Stimulated activated naive B cell treated with anti-CD40 and anti-IgM and Interleukin-4, amounts not matched to agents 10 μg/mL and 1 μg/mL and 100 μg/mL, for 72 hours (primary cell): ENCODE results near the gene CORO7.

Source experiments
- ATAC-seq, 2 donors: fragments of 150-1000 bp; cut with Tn5 transposase; replicated peaks; 2 replicates each; pipeline ENCODE4 v1.10.0; 2021; ENCODE audit warnings: moderate library complexity in 1 of 2
- DNase-seq: peaks from one replicate; pipeline ENCODE4 v3.0.0; 2021
- H3K27ac Mint-ChIP-seq: one replicate; pipeline ENCODE4 v1.8.0; 2022; ENCODE audit warnings: mild to moderate bottlenecking, mixed read lengths
- H3K27me3 Mint-ChIP-seq, 2 donors: one replicate each; pipeline ENCODE4 v1.8.0; 2022; ENCODE audit warnings: mixed read lengths in 2 of 2
- H3K36me3 Mint-ChIP-seq, 2 donors: one replicate each; pipeline ENCODE4 v1.8.0; 2022; ENCODE audit warnings: mixed read lengths in 2 of 2, mild to moderate bottlenecking in 1 of 2
- H3K4me1 Mint-ChIP-seq, 2 donors: one replicate each; pipeline ENCODE4 v1.8.0; 2022; ENCODE audit warnings: mixed read lengths in 2 of 2, mild to moderate bottlenecking in 1 of 2
- H3K4me3 Mint-ChIP-seq, 2 donors: one replicate each; pipeline ENCODE4 v1.8.0; 2022; ENCODE audit warnings: mild to moderate bottlenecking in 2 of 2, mixed read lengths in 2 of 2, moderate library complexity in 1 of 2
- H3K9me3 Mint-ChIP-seq, 2 donors: one replicate each; pipeline ENCODE4 v1.8.0; 2022; ENCODE audit warnings: mixed read lengths in 2 of 2, mild to moderate bottlenecking in 1 of 2

The CORO7 gene

GRCh38 chr16:4321286-4322120 is 94.9 kb downstream of the CORO7 start:
- no peak for ATAC-seq
- peaks cover 9 to 19% of the 10 kb centered on the region in 2 donors for H3K4me1 Mint-ChIP-seq
- no peaks in the 10 kb centered on the region for H3K9me3 Mint-ChIP-seq
- no peaks in the 10 kb centered on the region for H3K36me3 Mint-ChIP-seq
- H3K4me3 Mint-ChIP-seq: no peak overlapping the region
- peaks cover 0 to 21% of the 10 kb centered on the region in 2 donors for H3K27me3 Mint-ChIP-seq
- peak overlapping the region; percentile 62 for H3K27ac Mint-ChIP-seq
- no peak for DNase-seq

- ATAC-seq (no peak), DNase-seq (no peak)
- Mint-ChIP-seq H3K9me3 (no peaks in the 10 kb centered on the region), H3K4me1 (peaks cover 9 to 19% of the 10 kb centered on the region in 2 donors), H3K36me3 (no peaks in the 10 kb centered on the region), H3K27me3 (peaks cover 0 to 21% of the 10 kb centered on the region in 2 donors), H3K27ac (no peak overlapping the region), H3K4me3 (no peak overlapping the region)
Measured at GRCh38 chr16:4320571-4321137, 95.7 kb downstream of the CORO7 start.

GRCh38 chr16:4319454-4320421 is 96.7 kb downstream of the CORO7 start:
- ATAC-seq: peak; percentile 69 to 78
- no peaks in the 10 kb centered on the region for H3K9me3 Mint-ChIP-seq

GRCh38 chr16:4318967-4319366 is 97.4 kb downstream of the CORO7 start:
- H3K9me3 Mint-ChIP-seq: no peaks in the 10 kb centered on the region
- H3K4me1 Mint-ChIP-seq: peaks cover 14 to 25% of the 10 kb centered on the region in 2 donors
- H3K27ac Mint-ChIP-seq: peak overlapping the region; percentile 20
- no peak for DNase-seq
- no peak overlapping the region for H3K4me3 Mint-ChIP-seq
- no peak for ATAC-seq
- peaks cover 11 to 32% of the 10 kb centered on the region in 2 donors for H3K27me3 Mint-ChIP-seq
- no peaks in the 10 kb centered on the region for H3K36me3 Mint-ChIP-seq

More at GRCh38 chr16:4319454-4320421, 96.7 kb downstream of the CORO7 start:
- Mint-ChIP-seq H3K27me3 (peaks cover 3 to 24% of the 10 kb centered on the region in 2 donors), H3K4me1 (peaks cover 8 to 17% of the 10 kb centered on the region in 2 donors), H3K36me3 (no peaks in the 10 kb centered on the region), H3K27ac (no peak overlapping the region), H3K4me3 (no peak overlapping the region)
- no peak for DNase-seq

- DNase-seq (no peak), ATAC-seq (no peak)
- Mint-ChIP-seq H3K36me3 (no peaks in the 10 kb centered on the region), H3K4me1 (peaks cover 14 to 30% of the 10 kb centered on the region in 2 donors), H3K27ac (peak overlapping the region; percentile 20), H3K9me3 (no peaks in the 10 kb centered on the region), H3K4me3 (no peak overlapping the region), H3K27me3 (peaks cover 16 to 37% of the 10 kb centered on the region in 2 donors)
Measured at GRCh38 chr16:4318451-4318910, 97.9 kb downstream of the CORO7 start.

GRCh38 chr16:4317532-4318450 is 98.6 kb downstream of the CORO7 start:
- H3K4me3 Mint-ChIP-seq: peak overlapping the region in 1 of 2 donors; percentile 14
- H3K4me1 Mint-ChIP-seq: peaks cover 14 to 31% of the 10 kb centered on the region in 2 donors

GRCh38 chr16:4316864-4317531 is 99.4 kb downstream of the CORO7 start:
- H3K4me3 Mint-ChIP-seq: peak overlapping the region in 1 of 2 donors; percentile 71
- no peak for ATAC-seq
- no peaks in the 10 kb centered on the region for H3K9me3 Mint-ChIP-seq
- peaks cover 16 to 37% of the 10 kb centered on the region in 2 donors for H3K27me3 Mint-ChIP-seq
- no peak overlapping the region for H3K27ac Mint-ChIP-seq
- DNase-seq: no peak
- no peaks in the 10 kb centered on the region for H3K36me3 Mint-ChIP-seq
- peaks cover 14 to 31% of the 10 kb centered on the region in 2 donors for H3K4me1 Mint-ChIP-seq

More at GRCh38 chr16:4317532-4318450, 98.6 kb downstream of the CORO7 start:
- no peaks in the 10 kb centered on the region for H3K9me3 Mint-ChIP-seq
- no peak overlapping the region for H3K27ac Mint-ChIP-seq
- no peak for DNase-seq
- no peak for ATAC-seq
- no peaks in the 10 kb centered on the region for H3K36me3 Mint-ChIP-seq
- H3K27me3 Mint-ChIP-seq: peaks cover 16 to 37% of the 10 kb centered on the region in 2 donors

GRCh38 chr16:4316108-4316863 is 100.1 kb downstream of the CORO7 start:
- Mint-ChIP-seq H3K9me3 (no peaks in the 10 kb centered on the region), H3K36me3 (no peaks in the 10 kb centered on the region), H3K27me3 (peaks cover 16 to 37% of the 10 kb centered on the region in 2 donors), H3K27ac (no peak overlapping the region), H3K4me3 (peak overlapping the region; percentile 44 to 71), H3K4me1 (peaks cover 14 to 31% of the 10 kb centered on the region in 2 donors)
- ATAC-seq (no peak), DNase-seq (no peak)

GRCh38 chr16:4315186-4316107 is 100.9 kb downstream of the CORO7 start, which contains the start of gene GLIS2:
Gene GLIS2, plus strand, starts transcription at chr16:4316067. Its CDS starts 16,214 bp downstream, at chr16:4332281.
- peaks cover 14 to 31% of the 10 kb centered on the region in 2 donors for H3K4me1 Mint-ChIP-seq
- DNase-seq (no peak), ATAC-seq (peak; percentile 14 to 23)
- H3K9me3 Mint-ChIP-seq: no peaks in the 10 kb centered on the region
- H3K4me3 Mint-ChIP-seq: peak within 1 kb of the TSS; percentile 81 to 85
- no peak within 1 kb of the TSS for H3K27ac Mint-ChIP-seq
- peaks cover 16 to 37% of the 10 kb centered on the region in 2 donors for H3K27me3 Mint-ChIP-seq
- H3K36me3 Mint-ChIP-seq: no peaks in the 10 kb centered on the region

- Mint-ChIP-seq H3K36me3 (no peaks in the 10 kb centered on the region), H3K4me1 (peaks cover 13 to 34% of the 10 kb centered on the region in 2 donors), H3K27me3 (peaks cover 16 to 35% of the 10 kb centered on the region in 2 donors), H3K4me3 (peak overlapping the region; percentile 81 to 85), H3K27ac (no peak overlapping the region), H3K9me3 (no peaks in the 10 kb centered on the region)
- peak; percentile 6 to 21 for ATAC-seq
- no peak for DNase-seq
Measured at GRCh38 chr16:4314532-4315185, 101.7 kb downstream of the CORO7 start.
